ENCODE results near the gene MAP3K10.
A peak's percentile ranks its signal among the peaks of the same experiment; 100 is the strongest.
"Not testable (repeated sequence)": the region's sequence is repeated elsewhere in the genome, so short reads cannot be mapped to it uniquely, and the experiment has no call there.

The MAP3K10 gene

GRCh38 chr19:40217027-40217810, 26.0 kb downstream of the MAP3K10 start:
- DNase-seq (ENCODE audit: low spot score): no peak

GRCh38 chr19:40217934-40218890, 27.0 kb downstream of the MAP3K10 start, which contains the start of gene TTC9B:
TTC9B (minus strand) TSS chr19:40218384; CDS start chr19:40218381, 3 bp downstream.
- DNase-seq (ENCODE audit: low spot score): no peak

GRCh38 chr19:40219029-40219428, 27.8 kb downstream of the MAP3K10 start:
- not testable (repeated sequence) for DNase-seq (ENCODE audit: low spot score)

- peak; percentile 81 for DNase-seq (ENCODE audit: low spot score)
These were observed 28.6 kb downstream of the MAP3K10 start for GRCh38 chr19:40219721-40220276.

- no peak for DNase-seq (ENCODE audit: low spot score)
These were observed 29.4 kb downstream of the MAP3K10 start for GRCh38 chr19:40220674-40221073.

- peak; percentile 95 for DNase-seq (ENCODE audit: low spot score)
These were observed 30.8 kb downstream of the MAP3K10 start for GRCh38 chr19:40221858-40222619.

GRCh38 chr19:40223135-40223822, 32.1 kb downstream of the MAP3K10 start:
- DNase-seq (ENCODE audit: low spot score): no peak

- DNase-seq (ENCODE audit: low spot score): no peak
These were observed 33.3 kb downstream of the MAP3K10 start for GRCh38 chr19:40224342-40225150.

GRCh38 chr19:40225440-40226305, 34.4 kb downstream of the MAP3K10 start:
- no peak for DNase-seq (ENCODE audit: low spot score)

- peak; percentile 36 for DNase-seq (ENCODE audit: low spot score)
These were observed 37.1 kb downstream of the MAP3K10 start for GRCh38 chr19:40228346-40228745.

GRCh38 chr19:40228863-40229262, 37.6 kb downstream of the MAP3K10 start:
- no peak for DNase-seq (ENCODE audit: low spot score)

- DNase-seq (ENCODE audit: low spot score): peak; percentile 82
These were observed 38.3 kb downstream of the MAP3K10 start for GRCh38 chr19:40229484-40229883.

- DNase-seq (ENCODE audit: low spot score): no peak
These were observed 38.7 kb downstream of the MAP3K10 start for GRCh38 chr19:40229926-40230417.

GRCh38 chr19:40231057-40231456, 39.8 kb downstream of the MAP3K10 start:
- DNase-seq (ENCODE audit: low spot score): no peak

- DNase-seq (ENCODE audit: low spot score): peak; percentile 60
These were observed 40.6 kb downstream of the MAP3K10 start for GRCh38 chr19:40231544-40232424.

GRCh38 chr19:40232479-40232878, 41.3 kb downstream of the MAP3K10 start:
- DNase-seq (ENCODE audit: low spot score): no peak

GRCh38 chr19:40232949-40233810, 42.0 kb downstream of the MAP3K10 start:
- DNase-seq (ENCODE audit: low spot score): no peak
